ENCODE measurements around the gene JUP. TPM values are rescaled to one million over a fixed set of nuclear protein-coding genes. Genes with fewer than 3 reads are reported as not detected.

Gene JUP
- total and polyA plus RNA-seq, 2 of the 13 experiments (the other 11 are each of a cell fraction or from before 2014, with no cell fraction given), result 12.1 to 20.6 TPM

DNA sequence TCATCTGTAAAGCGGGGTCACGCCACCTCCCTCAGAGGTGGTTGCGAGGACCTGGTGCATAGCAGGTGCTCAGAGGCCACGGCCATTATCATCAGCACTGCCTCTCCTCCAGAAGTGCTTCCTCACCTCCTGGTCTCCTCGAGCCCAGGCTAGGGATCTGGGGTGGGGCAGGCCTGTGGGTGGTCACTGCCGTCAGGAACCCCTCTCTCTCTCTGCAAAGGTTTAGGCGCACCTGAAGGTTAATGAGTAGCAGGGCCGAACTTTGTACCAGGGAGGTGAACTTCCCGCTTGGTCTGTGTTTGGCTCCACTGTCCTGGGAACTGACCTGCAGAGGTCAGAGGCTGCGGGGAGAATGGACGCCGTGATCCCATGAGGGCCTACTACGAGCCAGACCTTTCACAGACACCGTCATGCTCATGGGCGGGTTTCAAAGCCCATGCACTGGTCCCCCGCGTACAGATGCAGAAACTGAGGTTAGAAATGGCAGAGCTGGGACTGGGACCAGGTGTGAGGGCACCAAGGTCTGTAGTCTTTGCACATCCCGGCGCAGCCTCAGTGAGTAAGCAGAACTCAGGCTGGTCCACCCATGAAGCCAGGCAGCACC is 13.8 kb downstream of the JUP start (continued):
- TF ChIP-seq, protein P1, sequence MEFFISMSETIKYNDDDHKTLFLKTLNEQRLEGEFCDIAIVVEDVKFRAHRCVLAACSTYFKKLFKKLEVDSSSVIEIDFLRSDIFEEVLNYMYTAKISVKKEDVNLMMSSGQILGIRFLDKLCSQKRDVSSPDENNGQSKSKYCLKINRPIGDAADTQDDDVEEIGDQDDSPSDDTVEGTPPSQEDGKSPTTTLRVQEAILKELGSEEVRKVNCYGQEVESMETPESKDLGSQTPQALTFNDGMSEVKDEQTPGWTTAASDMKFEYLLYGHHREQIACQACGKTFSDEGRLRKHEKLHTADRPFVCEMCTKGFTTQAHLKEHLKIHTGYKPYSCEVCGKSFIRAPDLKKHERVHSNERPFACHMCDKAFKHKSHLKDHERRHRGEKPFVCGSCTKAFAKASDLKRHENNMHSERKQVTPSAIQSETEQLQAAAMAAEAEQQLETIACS (CRISPR knock-in tag; IDR thresholded peaks at IDR 0.05), result no peak
- TF ChIP-seq KMT2A (CRISPR knock-in tag; IDR thresholded peaks at IDR 0.05) (no peak), ZKSCAN1 (IDR thresholded peaks at IDR 0.05; ENCODE audit: low read length) (peak; percentile 99), MTA1 (CRISPR knock-in tag; IDR thresholded peaks at IDR 0.05; ENCODE audit: borderline replicate concordance) (peak; percentile 95), ZNF207 (IDR thresholded peaks at IDR 0.05; ENCODE audit: borderline replicate concordance) (no peak), RXRA (CRISPR knock-in tag; IDR thresholded peaks at IDR 0.05) (peak; percentile 69), BCL6 (CRISPR knock-in tag; IDR thresholded peaks at IDR 0.05) (no peak; the same call in 1 of the 2 replicates), MLX (CRISPR knock-in tag; IDR thresholded peaks at IDR 0.05) (0 out of 2 replicates have a peak, but pooled peaks have one; percentile 42), ASH2L (IDR thresholded peaks at IDR 0.05; ENCODE audit: insufficient read length, low read depth, low read length) (peak; percentile 82), ZNF747 (CRISPR knock-in tag; IDR thresholded peaks at IDR 0.05; ENCODE audit: borderline replicate concordance) (peak; percentile 92), GLMP (CRISPR knock-in tag; IDR thresholded peaks at IDR 0.05; ENCODE audit: borderline replicate concordance) (no peak), ZNF629 (CRISPR knock-in tag; conservative IDR thresholded peaks at IDR 0.05) (peak; percentile 95), ATF5 (CRISPR knock-in tag; IDR thresholded peaks at IDR 0.05; ENCODE audit: low read depth) (no peak), PAX8 (CRISPR knock-in tag; IDR thresholded peaks at IDR 0.05; ENCODE audit: borderline replicate concordance) (no peak), ZNF772 (CRISPR knock-in tag; IDR thresholded peaks at IDR 0.05) (peak; percentile 96; the same call in 1 of the 2 replicates), NFE2L1 (CRISPR knock-in tag; IDR thresholded peaks at IDR 0.05; ENCODE audit: borderline replicate concordance) (no peak; the same call in 1 of the 2 replicates), NFYC (CRISPR knock-in tag; IDR thresholded peaks at IDR 0.05) (no peak), IKZF1 (IDR thresholded peaks at IDR 0.05) (no peak), TGIF2 (CRISPR knock-in tag; IDR thresholded peaks at IDR 0.05) (peak; percentile 73; the same call in 1 of the 2 replicates), MTA3 (CRISPR knock-in tag; IDR thresholded peaks at IDR 0.05) (no peak)
- TF ChIP-seq, protein P2, sequence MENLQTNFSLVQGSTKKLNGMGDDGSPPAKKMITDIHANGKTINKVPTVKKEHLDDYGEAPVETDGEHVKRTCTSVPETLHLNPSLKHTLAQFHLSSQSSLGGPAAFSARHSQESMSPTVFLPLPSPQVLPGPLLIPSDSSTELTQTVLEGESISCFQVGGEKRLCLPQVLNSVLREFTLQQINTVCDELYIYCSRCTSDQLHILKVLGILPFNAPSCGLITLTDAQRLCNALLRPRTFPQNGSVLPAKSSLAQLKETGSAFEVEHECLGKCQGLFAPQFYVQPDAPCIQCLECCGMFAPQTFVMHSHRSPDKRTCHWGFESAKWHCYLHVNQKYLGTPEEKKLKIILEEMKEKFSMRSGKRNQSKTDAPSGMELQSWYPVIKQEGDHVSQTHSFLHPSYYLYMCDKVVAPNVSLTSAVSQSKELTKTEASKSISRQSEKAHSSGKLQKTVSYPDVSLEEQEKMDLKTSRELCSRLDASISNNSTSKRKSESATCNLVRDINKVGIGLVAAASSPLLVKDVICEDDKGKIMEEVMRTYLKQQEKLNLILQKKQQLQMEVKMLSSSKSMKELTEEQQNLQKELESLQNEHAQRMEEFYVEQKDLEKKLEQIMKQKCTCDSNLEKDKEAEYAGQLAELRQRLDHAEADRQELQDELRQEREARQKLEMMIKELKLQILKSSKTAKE (CRISPR knock-in tag; IDR thresholded peaks at IDR 0.05; ENCODE audit: borderline replicate concordance), result peak; percentile 63; the same call in 1 of the 2 replicates
- TF ChIP-seq, protein P3, sequence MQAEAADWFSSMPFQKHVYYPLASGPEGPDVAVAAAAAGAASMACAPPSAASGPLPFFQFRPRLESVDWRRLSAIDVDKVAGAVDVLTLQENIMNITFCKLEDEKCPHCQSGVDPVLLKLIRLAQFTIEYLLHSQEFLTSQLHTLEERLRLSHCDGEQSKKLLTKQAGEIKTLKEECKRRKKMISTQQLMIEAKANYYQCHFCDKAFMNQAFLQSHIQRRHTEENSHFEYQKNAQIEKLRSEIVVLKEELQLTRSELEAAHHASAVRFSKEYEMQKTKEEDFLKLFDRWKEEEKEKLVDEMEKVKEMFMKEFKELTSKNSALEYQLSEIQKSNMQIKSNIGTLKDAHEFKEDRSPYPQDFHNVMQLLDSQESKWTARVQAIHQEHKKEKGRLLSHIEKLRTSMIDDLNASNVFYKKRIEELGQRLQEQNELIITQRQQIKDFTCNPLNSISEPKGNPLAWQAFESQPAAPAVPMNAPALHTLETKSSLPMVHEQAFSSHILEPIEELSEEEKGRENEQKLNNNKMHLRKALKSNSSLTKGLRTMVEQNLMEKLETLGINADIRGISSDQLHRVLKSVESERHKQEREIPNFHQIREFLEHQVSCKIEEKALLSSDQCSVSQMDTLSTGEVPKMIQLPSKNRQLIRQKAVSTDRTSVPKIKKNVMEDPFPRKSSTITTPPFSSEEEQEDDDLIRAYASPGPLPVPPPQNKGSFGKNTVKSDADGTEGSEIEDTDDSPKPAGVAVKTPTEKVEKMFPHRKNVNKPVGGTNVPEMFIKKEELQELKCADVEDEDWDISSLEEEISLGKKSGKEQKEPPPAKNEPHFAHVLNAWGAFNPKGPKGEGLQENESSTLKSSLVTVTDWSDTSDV (CRISPR knock-in tag; IDR thresholded peaks at IDR 0.05), result no peak; the same call in 1 of the 2 replicates
